Natural killer cell (primary cell): ENCODE measurements around the gene TNNI3. TPM values are rescaled to one million over a fixed set of nuclear protein-coding genes. Genes with fewer than 3 reads are reported as not detected.
A peak's percentile ranks its signal among the peaks of the same experiment; 100 is the strongest.

Experiments used
- ATAC-seq, 3 donors: fragments of 150-1000 bp in 2 of 3; fragments of 200-7000 bp in 1 of 3; cut with Tn5 transposase; 1 replicate in 1 of 3; 2 replicates in 2 of 3; pipeline ENCODE4 v1.10.0; 2021; ENCODE audit warnings: mild to moderate bottlenecking in 2 of 3, moderate library complexity in 2 of 3
- DNase-seq, 2 donors: peaks; one replicate each; pipeline versions ENCODE4 v3.0.0 to v3.0.0-alpha.2; 2013 to 2021; ENCODE audit warnings: mixed read lengths in 1 of 2
- H3K27ac ChIP-seq: one replicate; pipeline ENCODE4 v1.5.1; 2013; ENCODE audit warnings: mild to moderate bottlenecking, low read length
- H3K27me3 ChIP-seq: one replicate; pipeline ENCODE4 v1.6.1; 2013; ENCODE audit warnings: low read length; ENCODE audit not compliant: control insufficient read depth, insufficient read depth
- H3K36me3 ChIP-seq: one replicate; pipeline ENCODE4 v1.6.1; 2013; ENCODE audit warnings: low read length; ENCODE audit not compliant: control insufficient read depth, insufficient read depth
- H3K4me1 ChIP-seq: one replicate; pipeline ENCODE4 v1.6.1; 2013; ENCODE audit warnings: low read length; ENCODE audit not compliant: control insufficient read depth, insufficient read depth
- H3K4me3 ChIP-seq: one replicate; pipeline ENCODE4 v1.5.1; 2013; ENCODE audit warnings: low read length
- H3K9me3 ChIP-seq: one replicate; pipeline ENCODE4 v1.6.1; 2013; ENCODE audit warnings: low read length; ENCODE audit not compliant: control insufficient read depth, insufficient read depth
- H3K27ac Mint-ChIP-seq, 2 donors: one replicate each; pipeline ENCODE4 v1.8.0; 2022; ENCODE audit warnings: mild to moderate bottlenecking in 2 of 2, mixed read lengths in 2 of 2, moderate library complexity in 1 of 2
- H3K27me3 Mint-ChIP-seq, 2 donors: one replicate each; pipeline ENCODE4 v1.8.0; 2022; ENCODE audit warnings: low read depth in 2 of 2, mixed read lengths in 2 of 2
- H3K36me3 Mint-ChIP-seq: one replicate; pipeline ENCODE4 v1.8.0; 2022; ENCODE audit warnings: mixed read lengths
- H3K4me1 Mint-ChIP-seq, 2 donors: one replicate each; pipeline ENCODE4 v1.8.0; 2022; ENCODE audit warnings: mixed read lengths in 2 of 2
- H3K4me3 Mint-ChIP-seq: one replicate; pipeline ENCODE4 v1.8.0; 2022; ENCODE audit warnings: mild to moderate bottlenecking, moderate library complexity, mixed read lengths
- H3K9me3 Mint-ChIP-seq, 2 donors: one replicate each; pipeline ENCODE4 v1.8.0; 2022; ENCODE audit warnings: mixed read lengths in 2 of 2
- CTCF ChIP-seq: fragments of 200-600 bp; IDR thresholded peaks from one replicate; pipeline ENCODE4 v1.8.0; 2022; ENCODE audit warnings: antibody characterized with exemption
- WGBS: methylation state at CpG from one replicate; pipeline ENCODE4 v1.1.7; 2013; ENCODE audit warnings: missing lambda C conversion rate; ENCODE audit not compliant: insufficient coverage; 5-methylcytosine and 5-hydroxymethylcytosine counted together
- intact Hi-C: fragments of 100-400 bp; cut with micrococcal nuclease; formaldehyde crosslinking; loops from one replicate; pipeline ENCODE4 v1.14.2; 2022
- total RNA-seq, 4 donors: library from RNA; stranded (reverse); fragments of 120-200 nt in 1 of 4; gene quantifications; one replicate each; pipeline versions ENCODE4 v1.2.3 to v1.2.4, GENCODE V29; 2013 to 2022

The TNNI3 gene
- total RNA-seq, 3 donors from 2014 or later (not counting 1 experiment from before 2014, with no cell fraction given): 0.94 TPM; not detected in 2

GRCh38 chr19:55199620-55200204 lies 42.2 kb upstream of the TNNI3 start:
- Histone ChIP-seq H3K27me3 (no peaks in the 10 kb centered on the region), H3K27ac (no peak overlapping the region), H3K4me3 (no peak overlapping the region), H3K9me3 (no peaks in the 10 kb centered on the region), H3K4me1 (no peaks in the 10 kb centered on the region), H3K36me3 (no peaks in the 10 kb centered on the region)
- Mint-ChIP-seq H3K36me3 (no peaks in the 10 kb centered on the region), H3K4me1 (no peaks in the 10 kb centered on the region), H3K27ac (no peak overlapping the region), H3K9me3 (no peaks in the 10 kb centered on the region), H3K4me3 (no peak overlapping the region), H3K27me3 (peaks cover 3 to 22% of the 10 kb centered on the region in 2 donors)
- no peak for DNase-seq
- no peak for TF ChIP-seq CTCF
- no peak for ATAC-seq
- intact Hi-C loops: no loop called here
- 76% methylated on average over 5 of the region's 5 CpGs for WGBS

GRCh38 chr19:55198651-55199050 lies 41.1 kb upstream of the TNNI3 start:
- H3K27ac Mint-ChIP-seq: no peak overlapping the region

GRCh38 chr19:55197528-55197927 lies 40.0 kb upstream of the TNNI3 start:
- H3K4me1 ChIP-seq: no peaks in the 10 kb centered on the region
- H3K27me3 ChIP-seq: no peaks in the 10 kb centered on the region
- DNase-seq (peak in 1 of 2 donors; percentile 30), ATAC-seq (peak in 1 of 3 donors; percentile 55)
- no peak overlapping the region for H3K27ac ChIP-seq
- H3K27me3 Mint-ChIP-seq: peaks cover 0 to 15% of the 10 kb centered on the region in 2 donors
- no peak overlapping the region for H3K27ac Mint-ChIP-seq
- no peaks in the 10 kb centered on the region for H3K36me3 ChIP-seq
- no peaks in the 10 kb centered on the region for H3K36me3 Mint-ChIP-seq
- no peak for TF ChIP-seq CTCF
- no peaks in the 10 kb centered on the region for H3K9me3 Mint-ChIP-seq
- WGBS: 64% methylated on average over 3 of the region's 4 CpGs
- intact Hi-C loops: no loop called here
- H3K9me3 ChIP-seq: no peaks in the 10 kb centered on the region
- no peaks in the 10 kb centered on the region for H3K4me1 Mint-ChIP-seq
- H3K4me3 ChIP-seq: no peak overlapping the region
- H3K4me3 Mint-ChIP-seq: no peak overlapping the region

More at GRCh38 chr19:55198651-55199050, 41.1 kb upstream of the TNNI3 start:
- Histone ChIP-seq H3K4me3 (no peak overlapping the region), H3K36me3 (no peaks in the 10 kb centered on the region), H3K4me1 (no peaks in the 10 kb centered on the region), H3K9me3 (no peaks in the 10 kb centered on the region), H3K27me3 (no peaks in the 10 kb centered on the region), H3K27ac (no peak overlapping the region)
- H3K4me1 Mint-ChIP-seq: no peaks in the 10 kb centered on the region
- ATAC-seq: no peak
- peaks cover 0 to 19% of the 10 kb centered on the region in 2 donors for H3K27me3 Mint-ChIP-seq
- WGBS: 62% methylated on average over 5 of the region's 5 CpGs
- TF ChIP-seq CTCF: no peak
- no peaks in the 10 kb centered on the region for H3K36me3 Mint-ChIP-seq
- no peak for DNase-seq
- no peaks in the 10 kb centered on the region for H3K9me3 Mint-ChIP-seq
- no peak overlapping the region for H3K4me3 Mint-ChIP-seq
- intact Hi-C loops: no loop called here

GRCh38 chr19:55196803-55197202 lies 39.3 kb upstream of the TNNI3 start:
- Mint-ChIP-seq H3K27ac (no peak overlapping the region), H3K9me3 (no peaks in the 10 kb centered on the region), H3K36me3 (no peaks in the 10 kb centered on the region), H3K4me3 (no peak overlapping the region), H3K27me3 (peaks cover 0 to 12% of the 10 kb centered on the region in 2 donors), H3K4me1 (no peaks in the 10 kb centered on the region)
- Histone ChIP-seq H3K36me3 (no peaks in the 10 kb centered on the region), H3K4me1 (no peaks in the 10 kb centered on the region), H3K27ac (no peak overlapping the region), H3K4me3 (no peak overlapping the region), H3K27me3 (no peaks in the 10 kb centered on the region), H3K9me3 (no peaks in the 10 kb centered on the region)
- 89% methylated on average over 10 of the region's 10 CpGs for WGBS
- ATAC-seq (no peak), DNase-seq (no peak)
- no peak for TF ChIP-seq CTCF
- intact Hi-C loops: no loop called here
